Gastroesophageal sphincter (tissue), 3 donors: Measurements from ENCODE around the gene FOXN1.

Experiments used
- CTCF ChIP-seq, 4 experiments: fragments of 200-600 bp in 2 of 4; fragments of 450-650 bp in 2 of 4; sonication (generic) in 1 of 4; IDR thresholded peaks; one replicate each; pipeline ENCODE4 v1.5.1; 2017 to 2019; ENCODE audit warnings: antibody characterized with exemption in 4 of 4, mild to moderate bottlenecking in 2 of 4, moderate library complexity in 2 of 4
- EP300 ChIP-seq: sonication (generic); formaldehyde crosslinking; IDR thresholded peaks from one replicate; pipeline ENCODE4 v1.6.1; 2017; ENCODE audit warnings: antibody characterized with exemption, mild to moderate bottlenecking
- POLR2A ChIP-seq, 2 donors: fragments of 450-650 bp; IDR thresholded peaks; one replicate each; pipeline ENCODE4 v1.6.1; 2017; ENCODE audit warnings: antibody characterized with exemption in 2 of 2, mild to moderate bottlenecking in 2 of 2, moderate library complexity in 1 of 2

GRCh38 chr17:28555022-28555421, 48.9 kb downstream of the FOXN1 start:
- no peak for TF ChIP-seq CTCF (IDR thresholded peaks at IDR 0.05)
- TF ChIP-seq POLR2A (IDR thresholded peaks at IDR 0.05), result no peak
- no peak for TF ChIP-seq EP300
